HCT116 (cell line): Measurements from ENCODE around the gene PRKCH. TPM values are rescaled to one million over a fixed set of nuclear protein-coding genes. Genes with fewer than 3 reads are reported as not detected.

ENCODE experiments used
- ATAC-seq: fragments of 200-7000 bp; cut with Tn5 transposase; 2 replicates; pipeline ENCODE4 v1.9.1; 2020; ENCODE audit warnings: mild to moderate bottlenecking, moderate library complexity
- BruUV-seq: library from RNA; stranded (reverse); fragments of 400-500 nt; replicated peaks from 2 replicates; lab custom pipeline; 2021; lab: Mats Ljungman, UMichigan
- CTCF ChIA-PET: fragments of 300-600 bp; sonication (Branson Sonifier 250); formaldehyde crosslinking; loops from one replicate; lab custom pipeline; 2021; ENCODE audit warnings: antibody characterized with exemption; lab: Charles Lee
- POLR2A ChIA-PET: fragments of 300-600, 350-600 bp; sonication (Branson Sonifier 250); formaldehyde crosslinking; loops from one replicate; lab custom pipeline; 2021; ENCODE audit warnings: antibody characterized with exemption; lab: Charles Lee
- RAD21 ChIA-PET, 2 experiments: fragments of 300-600 bp; sonication (Branson Sonifier 250); formaldehyde crosslinking; loops; one replicate each; lab custom pipeline; 2023; ENCODE audit warnings: low total read pairs in 2 of 2; ENCODE audit not compliant: uncharacterized antibody in 2 of 2, unreplicated experiment in 2 of 2, low non-redundant PET in 1 of 2; lab: Charles Lee
- DNase-seq: peaks from one replicate; pipeline ENCODE4 v3.0.0-alpha.2; 2010; ENCODE audit warnings: low read depth, low spot score
- H2AFZ ChIP-seq: fragments of 200-600 bp; shearing (Covaris generic), sonication (generic); 2 replicates; pipeline ENCODE4 v1.6.1; 2017; ENCODE audit warnings: low read depth, mixed run types, mixed read lengths, antibody characterized with exemption, low read length; ENCODE audit not compliant: poor library complexity, severe bottlenecking
- H3K27ac ChIP-seq: 2 replicates; pipeline ENCODE4 v1.5.1; 2012; ENCODE audit warnings: low read depth, low read length
- H3K27me3 ChIP-seq: fragments of 200-600 bp; sonication (generic); 2 replicates; pipeline ENCODE4 v1.6.1; 2016; ENCODE audit warnings: mixed run types, low read length, mixed read lengths; ENCODE audit not compliant: insufficient read depth
- H3K36me3 ChIP-seq, 2 experiments: fragments of 200-500 bp in 1 of 2; fragments of 200-600 bp in 1 of 2; sonication (Bioruptor generic) in 1 of 2; sonication (generic) in 1 of 2; 2 replicates each; pipeline versions ENCODE4 v1.5.1 to v1.6.1; 2014 to 2016; ENCODE audit warnings: low read length in 2 of 2, inconsistent platforms in 1 of 2, mixed read lengths in 1 of 2, mixed run types in 1 of 2; ENCODE audit not compliant: insufficient read depth in 2 of 2, control insufficient read depth in 1 of 2
- H3K4me1 ChIP-seq, 2 experiments: fragments of 200-600 bp in 1 of 2; sonication (generic) in 1 of 2; 2 replicates each; pipeline versions ENCODE4 v1.5.1 to v1.6.1; 2012 to 2017; ENCODE audit warnings: low read length in 2 of 2, inconsistent platforms in 1 of 2, mild to moderate bottlenecking in 1 of 2, mixed read lengths in 1 of 2, mixed run types in 1 of 2, moderate library complexity in 1 of 2; ENCODE audit not compliant: insufficient read depth in 2 of 2, control insufficient read depth in 1 of 2
- H3K4me2 ChIP-seq: fragments of 200-600 bp; sonication (generic); 2 replicates; pipeline ENCODE4 v1.6.1; 2017; ENCODE audit warnings: mixed run types, low read length, mixed read lengths
- H3K4me3 ChIP-seq, 2 experiments: fragments of 200-600 bp in 1 of 2; sonication (generic) in 1 of 2; replicated peaks in 1 of 2; 2 replicates each; pipeline ENCODE4 v1.5.1; 2011 to 2016; ENCODE audit warnings: low read length in 2 of 2, control low read depth in 1 of 2, low read depth in 1 of 2, mild to moderate bottlenecking in 1 of 2, mixed read lengths in 1 of 2, mixed run types in 1 of 2
- H3K79me2 ChIP-seq: fragments of 200-600 bp; sonication (generic); 2 replicates; pipeline ENCODE4 v1.6.1; 2017; ENCODE audit warnings: mild to moderate bottlenecking, mixed run types, low read length, moderate library complexity, mixed read lengths; ENCODE audit not compliant: insufficient read depth
- H3K9ac ChIP-seq: fragments of 200-600 bp; sonication (generic); 2 replicates; pipeline ENCODE4 v1.6.1; 2016; ENCODE audit warnings: low read length, mixed read lengths
- H3K9me2 ChIP-seq: fragments of 200-600 bp; sonication (generic), shearing (Covaris generic); 2 replicates; pipeline ENCODE4 v1.6.1; 2017; ENCODE audit warnings: mixed run types, mild to moderate bottlenecking, moderate library complexity; ENCODE audit not compliant: insufficient read depth
- H3K9me3 ChIP-seq, 2 experiments: fragments of 200-500 bp in 1 of 2; fragments of 200-600 bp in 1 of 2; sonication (Bioruptor generic) in 1 of 2; sonication (generic) in 1 of 2; 2 replicates each; pipeline ENCODE4 v1.6.1; 2014 to 2017; ENCODE audit warnings: low read length in 2 of 2, mixed read lengths in 2 of 2, inconsistent platforms in 1 of 2, low read depth in 1 of 2, mild to moderate bottlenecking in 1 of 2, mixed run types in 1 of 2, moderate library complexity in 1 of 2; ENCODE audit not compliant: control insufficient read depth in 1 of 2, insufficient read depth in 1 of 2
- H4K20me1 ChIP-seq: fragments of 200-600 bp; sonication (generic), shearing (Covaris generic); 2 replicates; pipeline ENCODE4 v1.6.1; 2017; ENCODE audit warnings: mixed run types, mild to moderate bottlenecking, moderate library complexity; ENCODE audit not compliant: insufficient read depth
- ATF3 ChIP-seq: IDR thresholded peaks from 2 replicates; pipeline ENCODE4 v1.6.1; 2012
- ELF1 ChIP-seq: IDR thresholded peaks from 2 replicates; pipeline ENCODE4 v1.6.1; 2012; ENCODE audit warnings: low read depth, borderline replicate concordance
- JUND ChIP-seq: IDR thresholded peaks from 2 replicates; pipeline ENCODE4 v1.6.1; 2012
- POLR2A ChIP-seq: IDR thresholded peaks from 2 replicates; pipeline ENCODE4 v1.7.0; 2011; ENCODE audit warnings: borderline replicate concordance; ENCODE audit not compliant: insufficient read depth, insufficient read length; ENCODE audit errors: extremely low read depth
- REST ChIP-seq: IDR thresholded peaks from 2 replicates; pipeline ENCODE4 v1.6.1; 2012; ENCODE audit warnings: low read depth
- YY1 ChIP-seq: IDR thresholded peaks from 2 replicates; pipeline ENCODE4 v1.6.1; 2011; ENCODE audit warnings: low read length, low read depth, moderate library complexity, mild to moderate bottlenecking; ENCODE audit not compliant: insufficient replicate concordance; ENCODE audit errors: extremely low read depth
- ZBTB33 ChIP-seq: IDR thresholded peaks from 2 replicates; pipeline ENCODE4 v1.6.1; 2011; ENCODE audit warnings: mild to moderate bottlenecking, low read length, moderate library complexity; ENCODE audit not compliant: insufficient replicate concordance; ENCODE audit errors: extremely low read depth
- intact Hi-C: fragments of 100-400 bp; cut with micrococcal nuclease; formaldehyde crosslinking; loops from 2 replicates; pipeline ENCODE4 v1.10.0; 2022
- total RNA-seq: library from RNA; stranded (reverse); gene quantifications from one replicate; pipeline ENCODE4 v1.2.1, GENCODE V29; 2021; ENCODE audit not compliant: unreplicated experiment

Gene PRKCH
- total RNA-seq, 1 experiment from 2014 or later: 16.6 TPM

GRCh38 chr14:61549425-61549824 is 228.0 kb downstream of the PRKCH start:
- H3K9me2 ChIP-seq: no peaks in the 10 kb centered on the region
- intact Hi-C loops: no loop called here
- H3K4me2 ChIP-seq: no peak overlapping the region
- ATAC-seq (no peak), DNase-seq (no peak)
- H3K27ac ChIP-seq: no peak overlapping the region
- ChIA-PET CTCF (no interaction called here), POLR2A (interaction anchor here (1.2 kb wide), 1 partner anchor 12 kb away, joined by 4 read pairs; no protein-coding TSS in a partner anchor), RAD21 (no interaction called here)
- H3K9me3 ChIP-seq: no peaks in the 10 kb centered on the region
- H3K4me1 ChIP-seq: peaks cover 5 to 22% of the 10 kb centered on the region in 2 experiments
- no peak overlapping the region for H2AFZ ChIP-seq
- no peak overlapping the region for H3K9ac ChIP-seq
- no peaks in the 10 kb centered on the region for H4K20me1 ChIP-seq
- H3K79me2 ChIP-seq: no peaks in the 10 kb centered on the region
- TF ChIP-seq YY1: no peak
- no peak for TF ChIP-seq REST
- no peak for TF ChIP-seq JUND
- TF ChIP-seq ATF3: no peak
- TF ChIP-seq POLR2A: no peak
- TF ChIP-seq ZBTB33: no peak
- TF ChIP-seq ELF1: no peak
- H3K27me3 ChIP-seq: no peaks in the 10 kb centered on the region
- no TSS peak for BruUV-seq
- no peak overlapping the region for H3K4me3 ChIP-seq
- H3K36me3 ChIP-seq: no peaks in the 10 kb centered on the region
